Islet of Langerhans (tissue), 1 donor: ENCODE results near the gene ATP9B.

Experiments
- FAIRE-seq: peaks from one replicate; lab custom pipeline; 2011; peaks lifted over from hg19 to GRCh38; lab: Jason Lieb, UNC

ATP9B gene, protein sequence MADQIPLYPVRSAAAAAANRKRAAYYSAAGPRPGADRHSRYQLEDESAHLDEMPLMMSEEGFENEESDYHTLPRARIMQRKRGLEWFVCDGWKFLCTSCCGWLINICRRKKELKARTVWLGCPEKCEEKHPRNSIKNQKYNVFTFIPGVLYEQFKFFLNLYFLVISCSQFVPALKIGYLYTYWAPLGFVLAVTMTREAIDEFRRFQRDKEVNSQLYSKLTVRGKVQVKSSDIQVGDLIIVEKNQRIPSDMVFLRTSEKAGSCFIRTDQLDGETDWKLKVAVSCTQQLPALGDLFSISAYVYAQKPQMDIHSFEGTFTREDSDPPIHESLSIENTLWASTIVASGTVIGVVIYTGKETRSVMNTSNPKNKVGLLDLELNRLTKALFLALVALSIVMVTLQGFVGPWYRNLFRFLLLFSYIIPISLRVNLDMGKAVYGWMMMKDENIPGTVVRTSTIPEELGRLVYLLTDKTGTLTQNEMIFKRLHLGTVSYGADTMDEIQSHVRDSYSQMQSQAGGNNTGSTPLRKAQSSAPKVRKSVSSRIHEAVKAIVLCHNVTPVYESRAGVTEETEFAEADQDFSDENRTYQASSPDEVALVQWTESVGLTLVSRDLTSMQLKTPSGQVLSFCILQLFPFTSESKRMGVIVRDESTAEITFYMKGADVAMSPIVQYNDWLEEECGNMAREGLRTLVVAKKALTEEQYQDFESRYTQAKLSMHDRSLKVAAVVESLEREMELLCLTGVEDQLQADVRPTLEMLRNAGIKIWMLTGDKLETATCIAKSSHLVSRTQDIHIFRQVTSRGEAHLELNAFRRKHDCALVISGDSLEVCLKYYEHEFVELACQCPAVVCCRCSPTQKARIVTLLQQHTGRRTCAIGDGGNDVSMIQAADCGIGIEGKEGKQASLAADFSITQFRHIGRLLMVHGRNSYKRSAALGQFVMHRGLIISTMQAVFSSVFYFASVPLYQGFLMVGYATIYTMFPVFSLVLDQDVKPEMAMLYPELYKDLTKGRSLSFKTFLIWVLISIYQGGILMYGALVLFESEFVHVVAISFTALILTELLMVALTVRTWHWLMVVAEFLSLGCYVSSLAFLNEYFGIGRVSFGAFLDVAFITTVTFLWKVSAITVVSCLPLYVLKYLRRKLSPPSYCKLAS

GRCh38 chr18:79068937-79069716, at the start of gene ATP9B:
Gene ATP9B (plus strand): TSS chr18:79069394. CDS start chr18:79069411, 17 bp downstream.
- no peak for FAIRE-seq

- FAIRE-seq: no peak
These were observed 49.3 kb upstream of the ATP9B start for GRCh38 chr18:79019881-79020280.

DNA sequence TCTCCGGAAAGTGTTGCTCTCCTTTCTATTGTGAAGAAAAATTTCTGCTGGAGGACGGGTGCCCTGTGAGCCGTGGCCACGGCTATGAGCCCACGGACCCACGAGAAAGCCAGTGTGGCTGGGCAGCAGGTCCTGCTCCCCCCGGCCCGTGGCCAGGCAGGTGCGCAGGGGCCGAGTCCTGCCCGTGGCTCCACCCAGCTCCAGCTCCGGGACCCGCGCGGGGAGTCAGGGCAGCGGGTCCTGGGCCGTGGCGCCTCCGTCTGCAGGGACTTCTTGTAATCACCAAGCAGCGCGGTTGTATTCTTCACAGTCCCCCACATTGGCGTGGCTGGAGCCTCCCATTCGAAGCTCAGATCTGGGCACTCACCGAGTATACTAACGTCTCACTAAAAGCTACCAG, 46.6 kb upstream of the ATP9B start:
- FAIRE-seq: no peak

DNA sequence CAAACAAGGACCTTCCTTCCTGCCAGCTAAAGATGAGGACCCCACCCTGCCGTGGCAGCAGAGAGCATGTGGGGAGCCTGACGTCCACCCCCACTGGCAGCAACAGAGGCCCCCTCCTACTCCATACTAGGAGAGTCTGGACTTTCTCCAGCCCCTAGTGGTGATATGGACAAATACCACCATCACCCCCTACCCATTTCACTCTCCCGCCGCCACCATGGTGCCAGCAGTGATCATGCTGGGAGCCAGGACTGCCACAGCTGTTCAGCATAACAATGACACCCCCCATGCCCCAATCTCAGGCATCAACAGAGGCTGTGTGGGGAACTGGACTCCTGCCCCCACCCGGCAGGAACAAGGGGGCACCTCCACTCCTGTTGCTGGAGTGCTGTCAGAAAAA, 42.7 kb upstream of the ATP9B start:
- no peak for FAIRE-seq

GRCh38 chr18:79030680-79031079, 38.5 kb upstream of the ATP9B start:
- no peak for FAIRE-seq

DNA sequence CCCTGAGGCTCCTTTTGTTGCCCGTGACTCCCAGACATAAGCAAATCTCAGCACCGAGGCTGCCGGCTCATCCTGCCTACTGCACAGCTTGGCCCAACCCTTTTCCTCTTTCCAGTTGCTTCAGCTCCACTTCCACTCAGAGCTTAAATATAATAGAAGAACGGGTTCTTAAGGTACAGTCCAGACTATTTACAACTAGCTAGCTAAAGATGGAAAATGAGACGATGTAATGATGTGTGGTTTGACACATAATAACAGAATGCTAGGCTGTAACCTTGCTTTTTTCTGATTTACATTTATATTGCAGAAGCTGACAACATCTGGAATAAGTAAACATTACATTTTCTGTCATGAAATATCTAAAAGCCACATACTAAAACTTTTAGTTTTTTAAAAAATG, 26.9 kb upstream of the ATP9B start:
- FAIRE-seq: no peak

DNA sequence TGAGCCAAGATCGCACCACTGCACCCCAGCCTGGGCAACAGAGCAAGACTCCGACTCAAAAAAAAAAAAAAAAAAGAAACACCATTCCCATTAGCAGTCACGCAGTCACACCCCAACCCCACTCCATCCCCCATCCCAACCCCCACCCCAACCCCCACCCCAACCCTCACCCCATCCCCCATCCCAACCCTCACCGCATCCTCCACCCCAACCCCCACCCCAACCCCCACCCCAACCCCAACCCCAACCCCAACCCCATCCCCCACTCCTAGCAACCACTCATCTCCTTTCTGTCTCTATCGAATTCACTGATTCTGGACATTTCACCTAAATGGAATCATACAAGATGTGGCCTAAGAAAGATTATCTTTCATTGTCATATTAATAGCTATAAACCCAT, 25.9 kb upstream of the ATP9B start:
- FAIRE-seq: no peak

DNA sequence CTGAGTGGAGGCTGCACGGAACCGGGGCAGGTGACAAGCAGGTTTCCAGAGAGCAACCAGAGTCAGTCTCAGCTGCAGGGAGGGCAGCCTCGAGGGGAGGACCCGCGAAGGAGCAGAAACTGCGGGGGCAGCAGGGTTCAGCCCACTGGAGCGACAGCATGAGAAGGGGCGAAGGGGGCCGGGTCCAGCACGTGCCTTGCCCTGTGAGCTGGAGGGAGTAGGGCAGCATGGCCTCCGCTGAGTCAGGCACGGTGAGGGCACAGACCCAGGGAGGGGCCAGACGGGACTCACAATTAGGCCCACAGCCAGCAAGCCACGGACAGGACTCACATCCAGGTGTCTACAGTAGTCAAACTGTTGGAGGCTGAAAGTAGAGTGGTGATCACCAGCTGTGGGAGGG, 22.7 kb upstream of the ATP9B start:
- no peak for FAIRE-seq

GRCh38 chr18:79047556-79048244, 21.5 kb upstream of the ATP9B start:
- FAIRE-seq: no peak

- FAIRE-seq: no peak
These were observed 21.0 kb upstream of the ATP9B start for GRCh38 chr18:79048245-79048632.

GRCh38 chr18:79049506-79049905, 19.7 kb upstream of the ATP9B start:
- FAIRE-seq: no peak

DNA sequence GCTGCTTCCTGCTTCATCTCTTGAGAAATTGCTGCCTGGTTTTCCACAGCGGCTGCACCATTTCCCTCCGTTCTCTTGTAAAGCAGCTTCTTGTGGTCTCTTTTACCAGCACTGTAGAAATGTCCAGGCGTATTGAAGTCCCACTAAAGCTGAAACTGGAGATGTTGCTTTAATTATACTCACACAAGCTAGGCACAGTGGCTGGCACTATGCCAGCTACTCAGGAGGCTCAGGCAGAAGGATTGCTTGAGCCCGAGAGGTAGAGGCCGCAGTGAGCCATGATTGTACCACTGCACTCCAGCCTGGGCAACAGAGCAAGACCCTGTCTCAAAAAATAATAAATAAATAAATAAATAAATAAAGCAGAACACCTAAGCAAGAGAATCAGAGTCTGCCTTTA, 19.2 kb upstream of the ATP9B start:
- FAIRE-seq: no peak

DNA sequence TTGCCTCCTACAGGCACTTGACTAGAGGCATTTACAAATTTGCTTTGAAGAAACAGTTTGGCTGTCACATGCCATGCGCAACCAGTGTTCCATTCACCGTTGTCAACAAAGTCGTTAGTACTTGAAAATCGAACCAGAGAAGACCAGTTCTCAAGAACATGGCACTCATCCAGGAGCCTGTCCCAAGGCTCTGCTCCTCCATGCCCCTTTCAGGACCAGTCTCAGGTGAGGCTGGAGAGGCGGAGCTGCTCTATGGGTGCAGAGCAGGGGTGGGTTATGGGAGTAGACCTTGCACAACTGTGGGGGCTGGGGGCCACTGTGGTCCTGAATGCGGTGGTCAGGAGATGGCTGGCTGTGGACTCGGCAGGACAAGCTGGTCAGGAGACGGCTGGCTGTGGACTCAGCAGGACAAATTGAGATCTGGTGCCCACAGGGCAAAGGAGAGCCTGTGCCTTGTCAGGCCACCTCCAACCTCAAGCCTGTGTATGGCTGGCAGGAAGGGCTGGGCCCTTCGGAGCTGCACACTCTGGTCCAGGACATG, 12.3 kb upstream of the ATP9B start:
- no peak for FAIRE-seq

DNA sequence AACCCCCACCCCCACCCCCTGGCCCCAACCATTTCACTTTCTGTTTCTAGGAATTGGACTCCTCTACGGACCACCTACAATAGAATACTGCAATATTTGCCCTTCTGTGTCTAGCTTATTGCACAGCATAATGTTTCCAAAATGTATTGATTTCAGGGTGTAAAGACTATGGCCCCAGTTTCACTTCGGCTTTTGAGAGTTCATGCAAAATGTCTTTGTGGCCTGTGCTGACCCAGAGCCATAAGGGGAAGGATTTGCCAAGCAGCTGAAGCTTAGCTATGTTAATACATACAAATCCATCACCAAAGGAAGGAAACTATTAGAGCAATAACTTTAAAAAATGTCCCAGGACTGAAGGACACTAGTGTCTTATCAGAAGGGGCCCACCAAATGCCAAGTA, 11.2 kb upstream of the ATP9B start:
- no peak for FAIRE-seq

DNA sequence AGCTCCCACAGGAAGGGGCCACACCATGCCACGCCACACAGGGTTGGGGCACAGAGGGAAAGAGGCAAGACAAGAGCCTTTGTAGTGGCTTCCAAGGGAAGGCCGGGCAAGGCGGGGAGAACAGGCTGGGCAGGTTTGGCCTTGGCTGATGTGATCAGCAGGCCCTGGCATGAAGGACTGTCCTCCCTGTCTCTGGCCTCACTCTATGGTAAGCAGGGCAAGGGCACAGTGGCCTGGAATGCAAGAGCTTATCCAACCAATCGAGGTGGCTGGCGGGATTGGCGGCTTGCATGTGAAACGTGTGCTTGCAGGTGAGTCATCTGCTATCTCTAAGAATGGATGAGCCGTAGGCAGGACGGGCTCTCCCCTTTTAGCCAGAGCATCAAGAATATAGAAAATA, 6.4 kb upstream of the ATP9B start:
- no peak for FAIRE-seq

DNA sequence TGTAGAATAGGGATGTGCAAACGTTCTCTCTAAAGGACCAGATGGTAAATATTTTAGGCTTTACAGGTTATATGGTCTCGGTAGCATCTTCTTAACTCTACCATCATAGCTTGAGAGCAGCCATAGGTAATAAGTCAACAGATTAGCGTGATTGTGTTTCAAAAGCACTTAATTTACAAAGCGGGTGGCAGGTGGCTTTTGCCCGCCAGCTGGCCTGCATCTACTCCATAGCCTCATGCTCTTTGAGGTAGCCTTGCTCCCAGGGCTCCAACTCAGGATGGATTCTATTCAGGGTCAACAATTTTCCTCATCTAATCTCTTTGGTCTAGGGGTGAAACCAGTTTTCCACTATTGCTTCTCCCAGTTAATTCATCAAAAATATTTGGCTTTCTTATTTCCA, 5.0 kb upstream of the ATP9B start:
- FAIRE-seq: no peak

DNA sequence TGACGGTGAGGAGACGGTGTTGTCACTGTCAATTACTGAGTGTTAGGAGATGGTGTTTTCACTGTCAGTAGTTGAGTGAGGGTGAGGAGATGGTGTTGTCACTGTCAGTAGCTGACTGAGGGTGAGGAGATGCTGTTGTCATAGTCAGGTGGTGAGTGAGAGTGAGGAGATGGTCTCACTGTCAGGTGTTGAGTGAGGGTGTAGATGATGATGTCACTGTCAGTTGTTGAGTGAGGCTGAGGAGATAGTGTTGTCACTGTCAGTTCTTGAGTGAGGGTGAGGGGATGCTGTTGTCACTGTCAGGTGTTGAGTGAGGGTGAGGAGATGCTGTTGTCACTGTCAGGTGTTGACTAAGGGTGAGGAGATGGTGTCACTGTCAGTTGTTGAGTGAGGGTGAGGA, 3.4 kb upstream of the ATP9B start:
- FAIRE-seq: no peak

GRCh38 chr18:79067611-79068010, 1.6 kb upstream of the ATP9B start:
- no peak for FAIRE-seq

DNA sequence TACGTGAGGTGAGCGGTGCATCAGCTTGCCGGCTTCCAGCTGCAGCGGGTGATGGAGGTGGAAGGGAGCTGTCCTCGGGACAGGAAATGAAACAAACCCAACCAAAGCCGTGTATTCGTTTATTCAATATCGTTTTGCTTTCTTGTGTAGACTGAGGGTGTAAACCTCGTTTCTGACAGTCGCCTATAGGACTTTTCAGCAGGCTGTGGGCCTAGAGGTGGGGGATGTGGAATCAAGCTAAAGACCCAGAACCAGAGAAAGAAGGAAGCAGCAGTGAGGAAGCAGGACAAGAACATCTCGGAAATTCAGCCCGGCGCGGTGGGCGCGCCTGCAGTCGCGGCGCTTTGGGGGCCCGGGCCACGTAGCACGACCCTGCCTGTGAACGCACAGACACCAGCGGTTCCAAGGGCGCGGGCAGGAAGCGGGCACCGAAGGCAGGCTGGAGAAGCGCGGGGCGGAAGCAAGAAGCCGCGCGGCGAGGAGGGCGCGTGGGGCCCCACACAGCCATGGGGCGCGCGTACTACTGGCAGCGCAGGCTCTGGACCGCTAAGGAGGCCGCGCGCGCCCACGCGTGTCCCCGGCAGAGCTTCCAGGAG, 755 bp upstream of the ATP9B start:
- FAIRE-seq: no peak

GRCh38 chr18:79069717-79070151, 540 bp downstream of the ATP9B start:
- no peak for FAIRE-seq

GRCh38 chr18:79070486-79070885, 1.3 kb downstream of the ATP9B start:
- FAIRE-seq: no peak
